ENCODE data around the gene PINLYP.

The PINLYP gene

GRCh38 chr19:43548706-43549105 is 26.9 kb upstream of the PINLYP start:
- DNase-seq (ENCODE audit: low spot score), result no peak

- no peak for DNase-seq (ENCODE audit: low spot score)
Observed at GRCh38 chr19:43551399-43552197, 24.0 kb upstream of the PINLYP start.

GRCh38 chr19:43552198-43552450 is 23.5 kb upstream of the PINLYP start:
- DNase-seq (ENCODE audit: low spot score), result no peak

DNA sequence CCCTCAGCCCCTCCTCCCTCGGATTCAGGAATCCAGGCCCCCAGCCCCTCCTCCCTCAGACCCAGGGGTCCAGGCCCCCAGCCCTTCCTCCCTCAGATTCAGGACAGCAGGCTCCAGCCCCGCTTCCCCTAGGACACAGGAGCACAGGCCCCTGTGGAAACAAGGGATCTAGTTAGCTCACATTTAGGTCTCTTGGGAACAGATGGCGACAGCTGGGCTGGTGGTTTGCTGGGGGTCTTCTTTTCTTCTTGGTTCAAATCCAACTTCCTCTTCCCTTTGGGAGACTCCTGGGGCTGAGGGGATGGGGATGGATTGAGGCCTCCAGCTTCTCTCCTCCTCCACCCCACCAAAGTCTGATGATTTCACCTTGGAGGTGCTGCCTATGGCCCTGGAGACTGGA is 23.0 kb upstream of the PINLYP start:
- DNase-seq (ENCODE audit: low spot score), result no peak

DNA sequence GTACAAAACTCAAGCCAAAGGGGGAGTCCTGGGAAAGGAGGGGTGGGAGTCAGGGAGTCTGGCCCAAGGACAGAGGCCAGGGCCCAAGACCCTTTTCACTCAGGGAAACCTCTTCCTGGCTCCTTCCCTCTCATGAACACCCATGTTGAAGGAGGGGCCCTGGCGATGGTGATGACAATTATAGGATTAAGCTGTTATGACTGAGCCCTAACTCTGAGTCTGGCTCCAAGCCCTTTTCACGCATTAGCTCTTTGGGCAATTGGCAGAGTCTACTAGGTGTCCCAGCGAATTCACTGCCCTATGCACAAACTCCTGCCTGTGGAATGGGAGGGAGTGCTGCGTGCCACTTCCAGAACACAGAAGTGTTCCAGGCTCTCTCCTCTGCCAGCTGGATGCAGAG is 21.9 kb upstream of the PINLYP start:
- no peak for DNase-seq (ENCODE audit: low spot score)

GRCh38 chr19:43554317-43554895 is 21.2 kb upstream of the PINLYP start:
- DNase-seq (ENCODE audit: low spot score), result no peak

DNA sequence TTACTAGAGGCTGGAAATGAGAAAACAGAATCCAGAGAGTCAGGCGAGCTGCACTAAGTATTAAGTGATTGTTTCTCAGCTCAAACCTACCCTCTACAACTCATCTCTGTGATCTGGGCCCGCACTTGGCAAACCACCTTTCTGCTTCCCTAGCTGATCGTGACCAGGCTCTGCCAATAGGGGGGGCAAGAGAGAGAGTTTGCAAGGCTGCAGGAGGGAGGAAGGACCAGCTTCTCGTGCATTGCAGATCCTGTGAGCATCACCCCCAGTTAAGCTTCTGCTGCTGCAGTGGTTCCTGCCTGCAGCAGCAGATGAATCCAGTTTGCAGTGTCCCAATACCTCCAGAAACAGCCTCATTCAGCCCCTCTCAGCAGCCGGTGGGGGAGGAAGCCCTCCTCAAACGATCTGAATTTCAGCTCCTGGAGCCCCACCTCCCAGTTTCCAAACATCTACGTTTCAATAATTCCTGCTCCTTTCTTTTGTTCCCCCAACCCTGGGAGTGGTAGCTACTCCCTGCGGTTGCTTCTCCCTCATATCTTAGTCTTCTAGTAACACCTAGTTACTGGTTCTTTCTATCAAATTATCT is 20.3 kb upstream of the PINLYP start:
- DNase-seq (ENCODE audit: low spot score), result peak; percentile 80

DNA sequence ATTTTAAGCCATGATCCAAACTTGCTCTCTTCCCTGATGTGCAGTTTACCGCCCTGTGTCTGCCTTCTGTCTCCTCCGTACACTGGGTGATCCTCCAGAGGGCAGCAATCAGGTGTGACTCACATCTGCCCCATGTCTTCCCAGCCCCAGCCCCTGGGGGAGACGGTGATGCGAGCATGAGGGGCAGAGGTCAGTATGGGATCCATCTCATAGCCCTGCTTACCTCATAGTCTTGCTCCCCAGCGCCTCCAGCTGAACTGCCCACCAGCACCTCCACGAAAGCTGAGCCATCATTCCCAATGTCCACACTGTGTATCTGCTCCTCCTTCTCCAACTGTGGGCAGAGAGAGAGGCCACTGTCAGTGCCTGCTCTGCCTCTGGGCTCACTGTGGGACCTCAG is 14.9 kb upstream of the PINLYP start:
- no peak for DNase-seq (ENCODE audit: low spot score)

DNA sequence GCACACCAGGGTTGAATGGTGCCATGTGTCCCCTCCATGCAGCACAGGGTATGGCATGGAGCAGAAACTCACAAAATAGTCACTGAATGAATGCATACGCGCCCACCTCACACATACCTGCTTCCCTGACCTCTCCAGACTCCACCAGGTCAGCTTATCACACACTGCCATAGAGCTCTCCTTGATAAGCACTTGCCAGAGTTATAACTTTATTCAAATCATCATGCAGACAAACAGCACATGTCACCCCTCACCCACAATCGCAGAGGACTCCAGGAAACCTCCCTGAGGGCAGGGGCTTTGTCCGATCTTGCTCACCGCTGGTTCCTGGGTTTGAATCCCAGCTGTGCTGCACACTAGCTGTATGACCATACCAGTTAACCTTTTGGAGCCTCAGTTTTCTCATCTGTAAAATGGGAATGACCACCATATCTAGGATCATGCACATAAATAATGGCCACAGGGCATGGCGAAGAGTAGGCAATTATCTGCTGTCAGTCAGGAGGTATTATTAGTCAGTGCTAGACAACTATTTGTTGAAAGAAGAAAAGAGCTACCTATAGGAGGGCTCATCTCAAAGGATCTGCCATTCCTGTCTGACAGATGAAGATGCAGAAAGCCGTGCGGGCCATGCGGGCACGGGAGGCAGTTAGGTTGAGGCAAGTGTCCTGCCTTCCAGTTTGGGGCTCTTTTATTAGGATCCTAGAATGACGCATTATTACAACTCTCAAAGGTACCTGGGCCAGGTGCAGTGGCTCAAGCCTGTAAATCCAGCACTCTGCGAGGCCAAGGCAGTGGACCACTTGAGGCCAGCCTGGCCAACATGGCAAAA is 14.2 kb upstream of the PINLYP start:
- DNase-seq (ENCODE audit: low spot score), result no peak

- no peak for DNase-seq (ENCODE audit: low spot score)
Observed at GRCh38 chr19:43562226-43562697, 13.3 kb upstream of the PINLYP start.

DNA sequence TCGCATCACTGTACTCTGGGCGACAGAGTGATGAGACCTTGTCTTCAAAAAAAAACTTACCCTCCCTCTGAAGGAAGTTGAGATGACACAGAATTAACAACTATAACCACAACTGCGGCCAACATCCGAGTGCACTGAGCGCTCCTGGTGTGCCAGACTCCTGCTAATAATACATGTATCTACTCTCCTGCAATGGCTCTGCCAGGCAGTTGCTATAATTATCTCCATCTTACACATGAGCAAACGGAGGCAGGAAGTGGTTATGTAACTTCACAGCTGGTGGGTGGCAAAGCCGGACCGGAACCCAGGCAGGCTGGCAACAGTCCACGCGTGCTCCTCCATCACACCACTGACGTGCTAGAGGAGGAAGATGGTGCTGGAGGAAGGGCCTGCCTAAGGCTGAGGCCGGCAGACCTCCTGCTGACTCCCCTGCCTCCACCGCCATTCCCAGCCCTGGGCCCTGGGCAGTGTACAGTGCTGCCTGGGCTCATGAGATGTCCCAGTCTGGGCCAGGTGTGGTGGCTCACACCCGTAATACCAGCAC is 12.8 kb upstream of the PINLYP start:
- DNase-seq (ENCODE audit: low spot score), result peak; percentile 69

- no peak for DNase-seq (ENCODE audit: low spot score)
Observed at GRCh38 chr19:43563816-43564457, 11.7 kb upstream of the PINLYP start.

GRCh38 chr19:43564800-43565199 is 10.8 kb upstream of the PINLYP start:
- DNase-seq (ENCODE audit: low spot score), result no peak

DNA sequence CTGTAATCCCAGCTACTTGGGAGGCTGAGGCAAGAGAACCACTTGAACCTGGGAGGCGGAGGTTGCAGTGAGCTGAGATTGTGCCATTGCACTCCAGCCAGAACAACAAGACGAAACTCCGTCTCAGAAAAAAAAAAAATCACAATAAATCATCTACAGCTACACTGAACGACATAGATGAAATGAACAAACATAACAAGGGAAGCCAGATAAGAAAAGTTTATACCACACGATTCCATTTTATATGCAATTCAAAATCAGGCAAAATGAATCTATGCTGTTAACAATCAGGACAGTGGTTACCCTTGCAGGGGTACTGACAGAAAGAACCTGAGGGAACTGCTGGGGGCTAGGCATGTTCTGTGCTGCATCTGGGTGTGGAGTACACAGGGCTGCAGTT is 5.9 kb upstream of the PINLYP start:
- DNase-seq (ENCODE audit: low spot score), result no peak

GRCh38 chr19:43570174-43570791 is 5.3 kb upstream of the PINLYP start:
- DNase-seq (ENCODE audit: low spot score), result no peak

- DNase-seq (ENCODE audit: low spot score), result no peak
Observed at GRCh38 chr19:43572171-43572588, 3.4 kb upstream of the PINLYP start.

DNA sequence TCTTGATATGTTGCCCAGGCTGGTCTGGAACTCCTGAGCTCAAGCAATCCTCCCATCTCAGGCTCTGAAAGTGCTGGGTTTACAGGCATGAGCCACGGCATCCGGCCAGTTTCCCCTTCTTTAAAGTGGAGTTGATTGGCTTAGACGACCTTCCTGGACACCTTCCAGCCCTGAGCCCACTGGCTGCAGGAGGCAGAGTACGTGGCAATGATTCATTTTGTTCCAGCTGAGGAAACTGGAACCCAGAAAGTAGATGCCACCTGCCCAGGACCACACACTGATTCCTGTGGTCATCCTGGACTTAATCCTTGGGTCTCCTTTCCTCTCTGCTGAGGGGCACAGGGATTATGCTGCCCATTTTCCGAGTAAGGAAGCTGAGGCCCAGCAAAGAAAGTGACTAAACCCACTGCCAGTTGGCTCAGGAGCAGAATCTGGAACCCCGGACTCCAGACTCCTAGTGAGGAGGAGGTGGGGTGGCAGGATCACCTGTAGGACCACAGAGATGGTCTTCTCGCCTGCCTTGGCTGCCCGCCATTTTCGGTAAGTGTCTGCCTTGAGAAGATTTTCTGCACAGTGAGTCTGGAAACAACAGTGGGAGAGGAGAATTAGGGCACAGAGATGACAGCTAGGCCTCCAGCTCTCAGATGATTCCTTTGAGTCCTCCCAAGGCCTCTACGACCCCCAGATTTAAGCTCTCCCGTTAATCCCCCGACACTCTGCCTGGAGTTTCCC is 1.0 kb upstream of the PINLYP start:
- no peak for DNase-seq (ENCODE audit: low spot score)

GRCh38 chr19:43575955-43576878 is 616 bp downstream of the PINLYP start:
- DNase-seq (ENCODE audit: low spot score), result no peak

DNA sequence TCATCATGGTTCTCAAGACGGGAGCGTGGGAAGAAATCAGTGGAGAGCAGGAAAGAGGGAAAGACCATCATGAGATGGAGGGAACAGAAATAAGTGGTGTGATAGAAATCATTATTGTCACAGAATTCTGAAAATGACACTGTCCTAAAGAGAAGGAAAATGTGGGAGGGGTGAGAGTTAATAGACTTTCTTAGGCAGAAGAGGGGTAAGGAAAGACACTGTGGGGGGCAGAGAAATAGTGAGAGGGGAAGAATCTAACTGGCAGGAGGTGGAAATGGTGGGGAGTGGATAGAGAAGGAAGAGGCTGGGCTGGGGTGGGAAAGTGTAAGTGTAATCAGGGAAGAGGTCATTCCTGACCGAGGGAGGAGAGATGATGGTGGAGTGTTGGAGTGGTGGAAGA is 3.2 kb downstream of the PINLYP start:
- DNase-seq (ENCODE audit: low spot score), result no peak

DNA sequence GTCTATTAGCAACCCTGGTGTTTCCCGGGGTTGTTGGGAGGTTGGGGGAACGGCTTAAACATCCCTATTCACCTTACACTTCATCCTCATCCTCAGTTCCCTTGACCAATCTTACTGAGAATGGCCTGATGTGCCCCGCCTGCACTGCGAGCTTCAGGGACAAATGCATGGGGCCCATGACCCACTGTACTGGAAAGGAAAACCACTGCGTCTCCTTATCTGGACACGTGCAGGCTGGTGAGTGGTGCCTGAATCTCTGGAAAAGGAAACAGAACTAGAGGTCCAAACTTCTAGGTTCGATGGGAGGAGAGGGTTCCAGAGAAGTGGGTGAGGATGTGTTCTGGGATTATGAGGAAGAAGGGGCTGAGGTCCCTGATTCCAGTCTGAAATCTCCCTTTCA is 5.9 kb downstream of the PINLYP start:
- no peak for DNase-seq (ENCODE audit: low spot score)

Data from germinal center (tissue), 1 donor.